Thoracic aorta (tissue), 2 donors: ENCODE data around the gene OR8J3. TPM values are rescaled to one million over a fixed set of nuclear protein-coding genes. Genes with fewer than 3 reads are reported as not detected.
"Not testable (repeated sequence)": the region's sequence is repeated elsewhere in the genome, so short reads cannot be mapped to it uniquely, and the experiment has no call there.

ENCODE experiments used
- ATAC-seq: fragments of 150-250 bp; one replicate; pipeline ENCODE4 v1.8.0; 2017; ENCODE audit warnings: low read depth; ENCODE audit not compliant: insufficient number of reproducible peaks, low FRiP score
- DNase-seq: peaks from one replicate; pipeline ENCODE4 v3.0.0-alpha.2; 2020; ENCODE audit warnings: low spot score
- H3K27ac ChIP-seq, 2 donors: fragments of 200-600 bp; sonication (generic); 1 replicate in 1 of 2; 2 replicates in 1 of 2; pipeline ENCODE4 v1.5.1; 2016; ENCODE audit warnings: mild to moderate bottlenecking in 2 of 2, moderate library complexity in 2 of 2
- H3K27me3 ChIP-seq: fragments of 200-600 bp; sonication (generic); replicated peaks from 2 replicates; pipeline ENCODE4 v1.6.0; 2016; ENCODE audit warnings: mild to moderate bottlenecking; ENCODE audit not compliant: insufficient read depth
- H3K36me3 ChIP-seq: fragments of 200-600 bp; sonication (generic); one replicate; pipeline ENCODE4 v1.5.1; 2016
- H3K4me1 ChIP-seq, 2 donors: fragments of 200-600 bp; sonication (generic); 1 replicate in 1 of 2; 2 replicates in 1 of 2; pipeline versions ENCODE4 v1.5.1 to v1.6.0; 2016; ENCODE audit warnings: low read depth in 2 of 2, mild to moderate bottlenecking in 1 of 2; ENCODE audit not compliant: control insufficient read depth in 1 of 2
- H3K4me3 ChIP-seq: fragments of 200-600 bp; sonication (generic); 2 replicates; pipeline ENCODE4 v1.5.1; 2016; ENCODE audit warnings: mild to moderate bottlenecking
- H3K9me3 ChIP-seq: fragments of 200-600 bp; sonication (generic); 2 replicates; pipeline ENCODE4 v1.5.1; 2016
- CTCF ChIP-seq: fragments of 200-600 bp; sonication (generic); IDR thresholded peaks from one replicate; pipeline ENCODE4 v1.5.1; 2019; ENCODE audit warnings: antibody characterized with exemption
- total RNA-seq, 2 donors: library from RNA; depleted of rRNA; stranded (reverse); fragments of >200 nt; gene quantifications; one replicate each; pipeline versions ENCODE4 v1.1.0 to v1.2.3, GENCODE V29; 2016

OR8J3 gene
- total RNA-seq, 2 donors from 2014 or later = not detected

- DNase-seq (no peak), ATAC-seq (no peak)
- TF ChIP-seq CTCF = no peak
- H3K4me1 ChIP-seq = no peaks in the 10 kb centered on the region
- no peak overlapping the region for H3K27ac ChIP-seq
- no peaks in the 10 kb centered on the region for H3K27me3 ChIP-seq
- H3K36me3 ChIP-seq = no peaks in the 10 kb centered on the region
- H3K9me3 ChIP-seq = no peaks in the 10 kb centered on the region
- H3K4me3 ChIP-seq = no peak overlapping the region
Measured at GRCh38 chr11:56163804-56164203, 23.8 kb upstream of the OR8J3 start.

- no peak for TF ChIP-seq CTCF
- Histone ChIP-seq H3K4me3 (no peak within 1 kb of the TSS), H3K27me3 (no peaks in the 10 kb centered on the region), H3K36me3 (no peaks in the 10 kb centered on the region), H3K4me1 (no peaks in the 10 kb centered on the region), H3K9me3 (no peaks in the 10 kb centered on the region), H3K27ac (no peak within 1 kb of the TSS)
- DNase-seq = no peak
- no peak for ATAC-seq
Measured at GRCh38 chr11:56160217-56160616, 20.2 kb upstream of the OR8J3 start, which contains the start of gene OR8K5. Gene OR8K5, minus strand, starts transcription at chr11:56160317. Its CDS starts 0 bp downstream, at chr11:56160317.

GRCh38 chr11:56152333-56152732 lies 12.3 kb upstream of the OR8J3 start:
- no peak for ATAC-seq
- H3K27ac ChIP-seq = no peak overlapping the region
- TF ChIP-seq CTCF = no peak

GRCh38 chr11:56151376-56151775 lies 11.4 kb upstream of the OR8J3 start:
- Histone ChIP-seq H3K4me1 (no peaks in the 10 kb centered on the region), H3K27me3 (no peaks in the 10 kb centered on the region), H3K36me3 (no peaks in the 10 kb centered on the region), H3K27ac (no peak overlapping the region), H3K9me3 (peaks cover 4% of the 10 kb centered on the region), H3K4me3 (no peak overlapping the region)
- no peak for ATAC-seq
- no peak for TF ChIP-seq CTCF
- DNase-seq = no peak

More at GRCh38 chr11:56152333-56152732, 12.3 kb upstream of the OR8J3 start:
- Histone ChIP-seq H3K36me3 (no peaks in the 10 kb centered on the region), H3K4me3 (no peak overlapping the region), H3K9me3 (peaks cover 4% of the 10 kb centered on the region), H3K27me3 (no peaks in the 10 kb centered on the region), H3K4me1 (no peaks in the 10 kb centered on the region)
- no peak for DNase-seq

GRCh38 chr11:56143681-56144080 lies 3.7 kb upstream of the OR8J3 start:
- not testable (repeated sequence) for H3K27ac ChIP-seq, ATAC-seq, DNase-seq, H3K9me3 ChIP-seq, H3K4me1 ChIP-seq, H3K36me3 ChIP-seq, H3K27me3 ChIP-seq, H3K4me3 ChIP-seq

GRCh38 chr11:56122073-56122472 lies 17.9 kb downstream of the OR8J3 start, which contains the start of gene OR8H3:
Gene OR8H3, plus strand, starts transcription at chr11:56122373. Its CDS starts 0 bp downstream, at chr11:56122373.
- no peak for ATAC-seq
- DNase-seq = no peak
- TF ChIP-seq CTCF = no peak
- Histone ChIP-seq H3K9me3 (no peaks in the 10 kb centered on the region), H3K36me3 (no peaks in the 10 kb centered on the region), H3K4me1 (no peaks in the 10 kb centered on the region), H3K27me3 (no peaks in the 10 kb centered on the region), H3K4me3 (no peak within 1 kb of the TSS), H3K27ac (no peak within 1 kb of the TSS)
